T-helper 22 cell (primary cell): ENCODE measurements around the gene F7.

ENCODE experiments used
- DNase-seq: peaks from one replicate; pipeline ENCODE4 v3.0.0-alpha.2; 2020; ENCODE audit warnings: low read depth

F7 gene

DNA sequence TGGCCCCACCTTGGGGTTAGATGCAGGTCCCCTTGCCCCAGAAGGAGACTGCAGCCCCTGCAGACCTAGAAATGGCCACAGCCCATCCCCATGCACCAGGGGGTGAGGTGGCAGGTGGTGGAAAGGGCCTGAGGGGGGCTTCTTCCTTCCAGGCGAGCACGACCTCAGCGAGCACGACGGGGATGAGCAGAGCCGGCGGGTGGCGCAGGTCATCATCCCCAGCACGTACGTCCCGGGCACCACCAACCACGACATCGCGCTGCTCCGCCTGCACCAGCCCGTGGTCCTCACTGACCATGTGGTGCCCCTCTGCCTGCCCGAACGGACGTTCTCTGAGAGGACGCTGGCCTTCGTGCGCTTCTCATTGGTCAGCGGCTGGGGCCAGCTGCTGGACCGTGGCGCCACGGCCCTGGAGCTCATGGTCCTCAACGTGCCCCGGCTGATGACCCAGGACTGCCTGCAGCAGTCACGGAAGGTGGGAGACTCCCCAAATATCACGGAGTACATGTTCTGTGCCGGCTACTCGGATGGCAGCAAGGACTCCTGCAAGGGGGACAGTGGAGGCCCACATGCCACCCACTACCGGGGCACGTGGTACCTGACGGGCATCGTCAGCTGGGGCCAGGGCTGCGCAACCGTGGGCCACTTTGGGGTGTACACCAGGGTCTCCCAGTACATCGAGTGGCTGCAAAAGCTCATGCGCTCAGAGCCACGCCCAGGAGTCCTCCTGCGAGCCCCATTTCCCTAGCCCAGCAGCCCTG, 12.8 kb downstream of the F7 start:
- no peak for DNase-seq

- DNase-seq = no peak
Measured at GRCh38 chr13:113119166-113119821, 13.7 kb downstream of the F7 start.

DNA sequence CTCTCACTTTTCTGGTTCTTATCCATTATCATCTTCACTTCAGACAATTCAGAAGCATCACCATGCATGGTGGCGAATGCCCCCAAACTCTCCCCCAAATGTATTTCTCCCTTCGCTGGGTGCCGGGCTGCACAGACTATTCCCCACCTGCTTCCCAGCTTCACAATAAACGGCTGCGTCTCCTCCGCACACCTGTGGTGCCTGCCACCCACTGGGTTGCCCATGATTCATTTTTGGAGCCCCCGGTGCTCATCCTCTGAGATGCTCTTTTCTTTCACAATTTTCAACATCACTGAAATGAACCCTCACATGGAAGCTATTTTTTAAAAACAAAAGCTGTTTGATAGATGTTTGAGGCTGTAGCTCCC, 14.2 kb downstream of the F7 start:
- DNase-seq = no peak

DNA sequence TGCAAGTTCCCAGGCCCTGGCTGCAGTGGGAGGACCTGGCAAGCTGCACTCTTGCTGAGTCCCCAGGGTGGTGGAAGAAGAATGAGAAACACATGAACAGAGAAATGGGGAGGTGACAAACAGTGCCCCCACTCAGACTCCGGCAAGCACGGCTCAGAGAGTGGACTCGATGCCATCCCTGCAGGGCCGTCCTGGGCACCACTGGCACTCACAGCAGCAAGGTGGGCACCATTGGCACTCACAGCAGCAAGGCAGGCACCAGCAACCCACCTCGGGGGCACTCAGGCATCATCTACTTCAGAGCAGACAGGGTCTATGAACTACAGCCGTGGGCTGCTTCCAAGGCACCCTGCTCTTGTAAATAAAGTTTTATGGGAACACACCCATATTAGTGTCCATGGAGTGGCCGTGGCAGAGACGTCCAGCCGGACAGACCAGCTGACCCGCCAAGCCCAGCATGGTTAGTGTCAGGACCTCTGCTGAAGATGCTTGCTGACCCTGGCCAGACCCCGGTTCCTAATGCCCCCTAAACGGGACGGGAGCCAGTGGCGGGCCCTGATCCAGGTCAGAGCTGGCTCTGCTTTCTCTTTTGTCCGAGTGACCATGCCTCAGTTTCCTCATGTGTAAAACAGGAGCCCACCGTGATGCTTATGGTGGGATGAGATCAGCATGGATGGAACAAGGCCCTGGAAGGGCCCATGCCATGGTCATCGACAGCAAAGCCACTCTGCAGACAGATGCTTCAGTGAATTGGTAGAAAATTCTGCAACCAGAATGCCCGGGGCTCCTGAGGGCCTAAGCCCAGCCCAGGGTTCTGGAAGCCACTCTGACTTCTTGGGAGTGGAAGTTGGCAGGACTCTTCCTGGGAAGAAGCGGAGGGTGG, 14.9 kb downstream of the F7 start:
- DNase-seq = no peak

DNA sequence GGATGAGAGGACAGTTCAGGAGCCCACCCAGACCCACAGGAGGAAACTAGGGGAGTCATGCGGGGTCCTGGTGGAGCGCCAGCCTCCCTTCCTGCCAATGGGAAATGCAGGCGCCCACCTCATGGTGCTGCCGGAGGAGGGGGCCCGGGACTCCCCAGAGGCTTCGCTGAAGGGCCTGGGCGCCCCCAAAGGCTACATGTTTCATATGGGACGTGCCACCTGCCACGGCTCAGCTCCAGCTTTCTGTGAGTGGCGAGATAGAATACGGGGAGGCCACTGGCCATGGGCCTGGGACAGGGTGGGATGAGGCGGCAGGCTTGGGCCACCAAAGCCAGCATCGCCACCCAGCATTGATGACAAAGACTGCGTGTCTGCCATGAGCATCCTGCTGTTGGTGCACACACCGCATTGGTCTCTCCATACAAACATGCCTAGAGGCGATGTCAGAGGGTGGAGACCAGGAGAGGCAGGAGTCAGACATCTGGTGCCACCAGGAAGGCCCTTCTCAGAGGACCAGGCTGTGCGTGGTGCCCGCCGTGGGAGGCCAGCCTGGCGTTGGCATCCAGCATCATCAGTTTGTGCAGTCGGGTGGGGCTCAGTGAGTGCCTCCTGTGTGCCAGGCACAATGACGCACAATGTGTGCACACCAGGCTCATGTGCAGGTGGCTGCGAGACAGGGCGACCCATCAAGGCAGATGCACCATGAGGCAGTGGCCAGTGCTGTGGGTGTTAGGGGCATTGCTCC, 15.8 kb downstream of the F7 start:
- DNase-seq = no peak

DNA sequence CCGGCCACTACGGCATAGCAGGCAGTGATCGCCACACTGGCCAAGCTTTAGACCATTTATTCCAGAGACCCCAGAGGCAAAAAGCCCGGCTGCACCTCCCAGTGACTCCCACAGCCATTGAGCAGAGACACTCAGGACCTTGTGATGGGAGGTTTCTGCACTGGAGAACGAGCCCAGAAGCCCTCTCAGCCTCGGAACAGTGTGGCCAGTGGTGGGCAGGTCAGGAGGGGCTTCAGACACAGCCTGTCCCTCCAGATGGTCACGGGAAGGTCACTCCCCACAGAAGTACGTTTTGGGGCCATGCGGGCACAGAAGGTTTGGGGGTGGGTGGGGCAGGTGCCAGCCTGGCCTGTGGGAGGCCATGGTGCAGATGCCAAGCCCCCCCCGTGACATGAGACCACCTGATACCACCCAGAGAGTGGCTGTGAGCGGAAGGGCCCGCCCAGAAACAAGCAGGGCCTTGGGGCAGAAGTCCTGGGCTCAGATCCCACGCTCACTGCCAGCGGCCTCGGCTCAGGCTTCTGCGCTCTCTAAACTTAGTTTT, 16.4 kb downstream of the F7 start:
- no peak for DNase-seq

DNA sequence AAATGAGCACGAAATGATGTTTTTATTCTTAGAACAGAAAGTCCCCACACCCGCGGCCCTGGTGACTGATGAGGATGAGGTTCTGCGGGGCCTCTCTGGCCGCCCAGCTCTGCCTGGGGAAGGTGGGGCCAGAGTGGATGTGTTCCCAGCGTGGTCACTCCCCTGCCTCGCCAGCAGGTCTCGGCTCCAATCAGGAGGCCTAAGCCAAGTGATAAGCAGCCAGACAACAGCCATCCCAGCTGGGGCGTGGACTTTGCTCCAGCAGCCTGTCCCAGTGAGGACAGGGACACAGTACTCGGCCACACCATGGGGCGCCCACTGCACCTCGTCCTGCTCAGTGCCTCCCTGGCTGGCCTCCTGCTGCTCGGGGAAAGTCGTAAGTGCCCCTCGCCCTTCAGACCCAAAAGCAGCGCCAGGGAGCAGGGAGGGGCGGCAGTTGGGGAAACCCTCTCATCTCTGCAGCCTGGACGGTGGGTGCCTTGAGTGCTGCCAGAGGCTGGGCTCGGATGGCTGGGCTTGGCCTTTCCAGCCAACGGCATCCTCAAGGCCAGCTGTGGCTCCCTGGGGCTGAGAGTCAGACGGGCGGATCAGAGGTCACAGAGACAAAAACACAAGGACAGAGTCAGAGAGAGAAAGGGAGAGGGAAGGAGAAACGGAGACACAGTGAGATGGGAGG, 17.1 kb downstream of the F7 start, which contains the start of gene F10:
F10 (plus strand) TSS at position 250 of the 676 bp plus-strand sequence; CDS start at position 307, 57 bp downstream.
- no peak for DNase-seq

GRCh38 chr13:113123226-113124201, 17.9 kb downstream of the F7 start:
- DNase-seq = no peak

GRCh38 chr13:113124211-113124970, 18.8 kb downstream of the F7 start:
- no peak for DNase-seq

DNA sequence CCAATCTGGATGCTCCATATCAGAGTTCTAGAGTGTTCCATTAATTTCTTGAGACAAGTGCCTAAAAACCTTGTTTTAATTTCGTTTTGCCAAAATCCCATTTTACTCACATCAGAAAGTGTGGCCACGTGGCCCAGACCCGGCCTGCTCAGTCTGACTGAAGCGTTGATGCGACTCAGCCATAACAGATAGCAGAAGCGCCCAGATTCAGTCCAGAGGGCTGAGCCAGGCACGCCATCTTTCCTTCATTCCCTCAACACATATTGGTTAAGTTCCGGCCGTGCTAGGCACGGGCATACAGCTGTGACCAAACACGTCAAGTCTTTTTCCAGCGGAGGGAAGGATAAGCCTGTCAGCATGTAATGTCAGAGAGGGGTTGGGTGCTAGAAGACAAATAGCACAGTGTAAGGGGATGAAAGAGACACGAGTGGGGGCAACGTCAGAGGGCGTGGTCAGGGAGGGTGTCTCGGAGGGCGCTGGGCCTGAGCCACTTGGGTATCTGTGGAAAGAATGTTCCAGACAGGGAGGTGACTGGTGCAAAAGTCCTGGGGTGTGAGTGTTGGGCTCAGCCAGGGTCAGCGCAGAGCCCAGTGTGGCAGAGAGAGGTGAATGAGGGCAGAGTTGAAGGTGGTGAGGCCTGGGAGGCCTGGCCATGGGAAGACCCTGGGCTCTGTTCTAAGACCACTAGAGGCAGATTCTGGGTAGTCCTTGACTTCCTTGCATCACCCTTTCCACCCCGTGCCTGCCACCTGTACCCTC, 20.1 kb downstream of the F7 start:
- no peak for DNase-seq

GRCh38 chr13:113126265-113127150, 20.9 kb downstream of the F7 start:
- no peak for DNase-seq

DNA sequence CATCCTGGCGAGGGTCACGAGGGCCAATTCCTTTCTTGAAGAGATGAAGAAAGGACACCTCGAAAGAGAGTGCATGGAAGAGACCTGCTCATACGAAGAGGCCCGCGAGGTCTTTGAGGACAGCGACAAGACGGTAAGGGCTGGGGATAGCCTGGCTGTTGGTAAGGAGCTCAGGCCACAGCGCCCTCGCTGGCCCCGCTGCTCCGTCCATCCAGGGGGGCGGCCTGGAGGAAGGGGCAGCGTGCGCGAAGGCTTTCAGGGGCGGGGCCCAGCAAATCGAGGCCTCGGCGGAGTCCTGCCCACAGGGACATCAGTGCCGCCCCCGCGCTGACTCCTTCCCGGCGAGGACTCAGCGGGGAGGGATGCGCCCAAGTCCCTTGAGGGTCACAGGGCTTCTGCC, 23.9 kb downstream of the F7 start:
- DNase-seq = no peak

- DNase-seq = no peak
Measured at GRCh38 chr13:113129921-113130750, 24.5 kb downstream of the F7 start.

GRCh38 chr13:113135281-113135760, 29.7 kb downstream of the F7 start:
- DNase-seq = no peak

DNA sequence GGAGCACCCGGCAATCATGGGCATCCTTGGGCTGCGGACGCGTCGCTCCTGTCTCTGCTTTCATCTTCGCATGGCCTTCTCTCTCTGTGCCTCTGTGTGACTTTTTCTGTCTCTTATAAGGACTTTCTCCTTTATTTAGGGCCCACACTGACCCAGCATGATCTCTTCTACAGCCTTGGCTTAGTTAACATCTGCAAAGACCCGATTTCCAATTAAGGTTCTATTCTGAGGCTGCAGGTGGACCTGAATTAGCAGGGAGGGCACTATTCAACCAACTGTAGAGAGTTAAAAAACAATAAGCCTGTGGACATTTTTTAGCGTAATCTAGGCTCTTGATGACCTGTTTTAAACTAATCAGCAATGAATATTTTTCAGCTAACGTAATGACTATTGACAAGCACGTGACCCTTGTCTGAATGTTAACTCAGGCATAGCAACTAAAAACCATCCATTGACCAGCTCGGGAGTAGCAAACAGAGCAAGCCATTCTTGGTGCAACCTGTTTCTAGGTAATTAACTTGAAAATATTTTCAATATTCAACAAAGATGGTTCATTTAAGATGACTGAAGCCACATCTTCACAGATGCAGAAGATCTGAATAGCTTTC, 32.2 kb downstream of the F7 start:
- no peak for DNase-seq
